OCI-LY7 (cell line): ENCODE measurements around the gene ALDH1A2. TPM values are rescaled to one million over a fixed set of nuclear protein-coding genes. Genes with fewer than 3 reads are reported as not detected.

ENCODE experiments used
- BruUV-seq: library from RNA; stranded (reverse); fragments of 400-500 nt; replicated peaks from 2 replicates; lab custom pipeline; 2021; lab: Mats Ljungman, UMichigan
- CTCF ChIA-PET: fragments of 300-600 bp; sonication (Branson Sonifier 250); formaldehyde crosslinking; loops from one replicate; lab custom pipeline; 2022; ENCODE audit warnings: antibody characterized with exemption; ENCODE audit not compliant: unreplicated experiment; lab: Charles Lee
- POLR2A ChIA-PET: fragments of 300-600 bp; sonication (Branson Sonifier 250); formaldehyde crosslinking; loops from one replicate; lab custom pipeline; 2022; ENCODE audit warnings: antibody characterized with exemption; lab: Charles Lee
- DNase-seq: peaks from one replicate; pipeline ENCODE4 v3.0.0-alpha.2; 2015; ENCODE audit warnings: low spot score
- H2AFZ ChIP-seq: fragments of 200-600 bp; sonication (generic), shearing (Covaris generic); 2 replicates; pipeline ENCODE4 v1.6.1; 2014; ENCODE audit warnings: mild to moderate bottlenecking, antibody characterized with exemption, low read length, moderate library complexity
- H3K27ac ChIP-seq: fragments of 200-600 bp; sonication (generic); 2 replicates; pipeline ENCODE4 v1.5.1; 2014; ENCODE audit warnings: mixed run types, low read depth, mild to moderate bottlenecking, moderate library complexity, low read length, inconsistent platforms; ENCODE audit not compliant: poor library complexity, severe bottlenecking
- H3K36me3 ChIP-seq: fragments of 200-600 bp; sonication (generic); 2 replicates; pipeline ENCODE4 v1.6.1; 2014; ENCODE audit warnings: mild to moderate bottlenecking, antibody characterized with exemption, low read length, moderate library complexity, mixed read lengths; ENCODE audit not compliant: insufficient read depth
- H3K4me1 ChIP-seq: fragments of 200-600 bp; sonication (generic); 2 replicates; pipeline ENCODE4 v1.5.1; 2014; ENCODE audit warnings: mild to moderate bottlenecking, low read length; ENCODE audit not compliant: insufficient read depth, poor library complexity, severe bottlenecking
- H3K4me2 ChIP-seq: fragments of 200-600 bp; sonication (generic); 2 replicates; pipeline ENCODE4 v1.6.1; 2014; ENCODE audit warnings: mild to moderate bottlenecking, low read length
- H3K4me3 ChIP-seq: fragments of 200-600 bp; sonication (generic); 2 replicates; pipeline ENCODE4 v1.5.1; 2014; ENCODE audit warnings: mild to moderate bottlenecking, low read depth, low read length; ENCODE audit not compliant: poor library complexity, severe bottlenecking
- H3K79me2 ChIP-seq: fragments of 200-600 bp; sonication (generic); 2 replicates; pipeline ENCODE4 v1.6.1; 2016; ENCODE audit warnings: low read depth, mild to moderate bottlenecking, low read length, moderate library complexity, mixed read lengths; ENCODE audit not compliant: insufficient read depth
- H3K9me2 ChIP-seq: fragments of 200-600 bp; sonication (generic); 2 replicates; pipeline ENCODE4 v1.6.1; 2016; ENCODE audit warnings: mild to moderate bottlenecking, low read length, mixed read lengths; ENCODE audit not compliant: insufficient read depth
- H3K9me3 ChIP-seq: fragments of 200-600 bp; sonication (generic); 2 replicates; pipeline ENCODE4 v1.6.1; 2014; ENCODE audit warnings: mild to moderate bottlenecking, mixed run types, low read length, mixed read lengths
- H4K20me1 ChIP-seq: fragments of 200-600 bp; sonication (generic); 2 replicates; pipeline ENCODE4 v1.6.1; 2014; ENCODE audit warnings: mild to moderate bottlenecking, antibody characterized with exemption, low read length, moderate library complexity, mixed read lengths; ENCODE audit not compliant: insufficient read depth
- CTCF ChIP-seq: fragments of 200-600 bp; sonication (generic); conservative IDR thresholded peaks from 2 replicates; pipeline ENCODE4 v1.5.1; 2014; ENCODE audit warnings: mild to moderate bottlenecking, antibody characterized with exemption, low read length, moderate library complexity, mixed read lengths
- EZH2phosphoT487 ChIP-seq: fragments of 200-600 bp; sonication (generic); IDR thresholded peaks from 2 replicates; pipeline ENCODE4 v1.6.1; 2018; ENCODE audit warnings: low read depth, borderline replicate concordance, mild to moderate bottlenecking, mixed run types, antibody characterized with exemption, low read length, moderate library complexity, mixed read lengths
- intact Hi-C: fragments of 100-400 bp; cut with micrococcal nuclease; formaldehyde crosslinking; loops from one replicate; pipeline ENCODE4 v1.10.0; 2022; ENCODE audit not compliant: unreplicated experiment
- total RNA-seq, 2 experiments: library from RNA; depleted of rRNA in 1 of 2; stranded (reverse); fragments of >200 nt in 1 of 2; shearing (Covaris generic) in 1 of 2; gene quantifications; 2 replicates each; pipeline ENCODE4 v1.2.3, GENCODE V29; 2014 to 2022

Gene ALDH1A2
- total RNA-seq, 2 experiments from 2014 or later, result not detected

- Histone ChIP-seq H3K4me1 (no peaks in the 10 kb centered on the region), H4K20me1 (no peaks in the 10 kb centered on the region), H3K36me3 (no peaks in the 10 kb centered on the region), H3K27ac (no peak overlapping the region), H3K4me2 (no peak overlapping the region), H3K79me2 (no peaks in the 10 kb centered on the region), H3K4me3 (no peak overlapping the region), H2AFZ (peak overlapping the region; percentile 71), H3K9me2 (no peaks in the 10 kb centered on the region), H3K9me3 (no peaks in the 10 kb centered on the region)
- ChIA-PET CTCF (no interaction called here), POLR2A (no interaction called here)
- intact Hi-C loops, result loop anchor here (10.0 kb wide), 1 partner anchor 200 kb away; no protein-coding TSS in a partner anchor
- peak; percentile 33 for DNase-seq
- no peak for TF ChIP-seq EZH2phosphoT487
- TF ChIP-seq CTCF, result no peak
- no TSS peak for BruUV-seq
These were observed 8.9 kb upstream of the ALDH1A2 start for GRCh38 chr15:58074452-58074851.

- Histone ChIP-seq H3K36me3 (no peaks in the 10 kb centered on the region), H3K27ac (no peak overlapping the region), H2AFZ (no peak overlapping the region), H3K4me1 (no peaks in the 10 kb centered on the region), H3K79me2 (no peaks in the 10 kb centered on the region), H4K20me1 (no peaks in the 10 kb centered on the region), H3K4me3 (no peak overlapping the region), H3K9me3 (no peaks in the 10 kb centered on the region), H3K9me2 (no peaks in the 10 kb centered on the region), H3K4me2 (no peak overlapping the region)
- peak; percentile 98 for TF ChIP-seq CTCF
- TF ChIP-seq EZH2phosphoT487, result no peak
- CTCF ChIA-PET, result interaction anchor here (0.6 to 0.7 kb wide), 2 partner anchors 17 to 85 kb away, joined by 3 read pairs; no protein-coding TSS in a partner anchor
- intact Hi-C loops, result loop anchor here (10.0 kb wide), 1 partner anchor 196 kb away; no protein-coding TSS in a partner anchor
- POLR2A ChIA-PET, result interaction anchor here (0.7 kb wide), 1 partner anchor 123 kb away, joined by 4 read pairs; no protein-coding TSS in a partner anchor
- DNase-seq, result peak; percentile 31
- BruUV-seq, result no TSS peak
These were observed 5.4 kb upstream of the ALDH1A2 start for GRCh38 chr15:58070801-58071418.

GRCh38 chr15:58069008-58069407 lies 3.5 kb upstream of the ALDH1A2 start:
- Histone ChIP-seq H3K27ac (no peak overlapping the region), H3K4me1 (no peaks in the 10 kb centered on the region), H3K9me3 (no peaks in the 10 kb centered on the region), H3K36me3 (no peaks in the 10 kb centered on the region), H4K20me1 (no peaks in the 10 kb centered on the region), H3K9me2 (no peaks in the 10 kb centered on the region), H3K4me2 (no peak overlapping the region), H2AFZ (no peak overlapping the region), H3K79me2 (no peaks in the 10 kb centered on the region), H3K4me3 (no peak overlapping the region)
- POLR2A ChIA-PET, result interaction anchor here (0.8 kb wide), 1 partner anchor 10 kb away, joined by 3 read pairs; no protein-coding TSS in a partner anchor
- BruUV-seq, result no TSS peak
- DNase-seq, result no peak
- CTCF ChIA-PET, result no interaction called here
- TF ChIP-seq CTCF (no peak), EZH2phosphoT487 (no peak)
- intact Hi-C loops, result no loop called here
